Prostate gland (tissue), 2 donors: ENCODE data around the gene CXCR4.

ENCODE experiments used
- CTCF ChIP-seq, 4 experiments: fragments of 200-600 bp in 2 of 4; fragments of 450-650 bp in 2 of 4; sonication (generic) in 2 of 4; IDR thresholded peaks; 1 replicate in 3 of 4; 2 replicates in 1 of 4; pipeline ENCODE4 v1.5.1; 2016 to 2019; ENCODE audit warnings: antibody characterized with exemption in 4 of 4, mild to moderate bottlenecking in 2 of 4, moderate library complexity in 2 of 4
- POLR2AphosphoS5 ChIP-seq: sonication (generic); formaldehyde crosslinking; IDR thresholded peaks from one replicate; pipeline ENCODE4 v1.6.1; 2017; ENCODE audit warnings: antibody characterized with exemption

GRCh38 chr2:136134126-136134525 is 16.2 kb upstream of the CXCR4 start:
- TF ChIP-seq CTCF (IDR thresholded peaks at IDR 0.05), result no peak
- TF ChIP-seq POLR2AphosphoS5, result no peak
